Measurements from ENCODE around the gene PTPDC1.

GRCh38 chr9:94042516-94043360 lies 41.5 kb upstream of the PTPDC1 start:
- TF ChIP-seq, protein P1, sequence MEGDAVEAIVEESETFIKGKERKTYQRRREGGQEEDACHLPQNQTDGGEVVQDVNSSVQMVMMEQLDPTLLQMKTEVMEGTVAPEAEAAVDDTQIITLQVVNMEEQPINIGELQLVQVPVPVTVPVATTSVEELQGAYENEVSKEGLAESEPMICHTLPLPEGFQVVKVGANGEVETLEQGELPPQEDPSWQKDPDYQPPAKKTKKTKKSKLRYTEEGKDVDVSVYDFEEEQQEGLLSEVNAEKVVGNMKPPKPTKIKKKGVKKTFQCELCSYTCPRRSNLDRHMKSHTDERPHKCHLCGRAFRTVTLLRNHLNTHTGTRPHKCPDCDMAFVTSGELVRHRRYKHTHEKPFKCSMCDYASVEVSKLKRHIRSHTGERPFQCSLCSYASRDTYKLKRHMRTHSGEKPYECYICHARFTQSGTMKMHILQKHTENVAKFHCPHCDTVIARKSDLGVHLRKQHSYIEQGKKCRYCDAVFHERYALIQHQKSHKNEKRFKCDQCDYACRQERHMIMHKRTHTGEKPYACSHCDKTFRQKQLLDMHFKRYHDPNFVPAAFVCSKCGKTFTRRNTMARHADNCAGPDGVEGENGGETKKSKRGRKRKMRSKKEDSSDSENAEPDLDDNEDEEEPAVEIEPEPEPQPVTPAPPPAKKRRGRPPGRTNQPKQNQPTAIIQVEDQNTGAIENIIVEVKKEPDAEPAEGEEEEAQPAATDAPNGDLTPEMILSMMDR (IDR thresholded peaks at IDR 0.05 in 4 of 5, conservative IDR thresholded peaks at IDR 0.05 in 1 of 5) = no peak
- TF ChIP-seq POLR2A (IDR thresholded peaks at IDR 0.05) = no peak
